ENCODE results near the gene ADGRG3.

GRCh38 chr16:57633383-57634064 lies 34.6 kb upstream of the ADGRG3 start:
- TF ChIP-seq EZH2 (IDR thresholded peaks at IDR 0.05; ENCODE audit: insufficient read depth, poor library complexity, severe bottlenecking), result no peak
- no peak for TF ChIP-seq EZH2phosphoT487 (IDR thresholded peaks at IDR 0.05; ENCODE audit: insufficient read depth, low read depth)
